Ramos (cell line): Measurements from ENCODE around the gene SNX12.

Source experiments
- in situ Hi-C: fragments of 300-500 bp; cut with MboI; formaldehyde crosslinking; loops from one replicate; pipeline ENCODE4 v1.14.3; 2022; ENCODE audit warnings: low sequenced_read_pairs; ENCODE audit not compliant: unreplicated experiment

SNX12 gene

GRCh38 chrX:71068044-71068918, at the start of gene SNX12:
TSS of gene SNX12 (minus strand) at chrX:71068334. CDS start at chrX:71068306, 28 bp downstream.
- in situ Hi-C loops = no loop called here

DNA sequence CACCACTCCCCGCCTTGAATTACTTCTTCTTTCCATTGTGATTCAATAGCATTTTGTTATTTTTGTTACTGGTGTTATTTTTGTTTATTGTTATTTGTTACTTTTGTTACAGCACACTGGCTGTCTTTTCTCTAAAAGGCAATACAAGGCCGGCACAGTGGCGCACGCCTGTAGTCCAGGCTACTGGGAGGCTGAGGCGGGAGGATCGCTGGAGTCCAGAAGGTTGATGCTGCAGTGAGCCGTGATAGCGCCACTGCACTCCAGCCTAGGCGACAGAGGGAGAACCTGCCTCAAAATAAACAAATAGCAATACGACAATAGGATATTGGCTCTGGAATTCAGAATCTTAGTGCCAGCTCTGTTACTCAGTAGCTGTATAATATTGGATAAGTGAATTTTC, 49.2 kb upstream of the SNX12 start:
- in situ Hi-C loops = no loop called here

GRCh38 chrX:71111921-71112431, 43.8 kb upstream of the SNX12 start:
- in situ Hi-C loops = no loop called here

DNA sequence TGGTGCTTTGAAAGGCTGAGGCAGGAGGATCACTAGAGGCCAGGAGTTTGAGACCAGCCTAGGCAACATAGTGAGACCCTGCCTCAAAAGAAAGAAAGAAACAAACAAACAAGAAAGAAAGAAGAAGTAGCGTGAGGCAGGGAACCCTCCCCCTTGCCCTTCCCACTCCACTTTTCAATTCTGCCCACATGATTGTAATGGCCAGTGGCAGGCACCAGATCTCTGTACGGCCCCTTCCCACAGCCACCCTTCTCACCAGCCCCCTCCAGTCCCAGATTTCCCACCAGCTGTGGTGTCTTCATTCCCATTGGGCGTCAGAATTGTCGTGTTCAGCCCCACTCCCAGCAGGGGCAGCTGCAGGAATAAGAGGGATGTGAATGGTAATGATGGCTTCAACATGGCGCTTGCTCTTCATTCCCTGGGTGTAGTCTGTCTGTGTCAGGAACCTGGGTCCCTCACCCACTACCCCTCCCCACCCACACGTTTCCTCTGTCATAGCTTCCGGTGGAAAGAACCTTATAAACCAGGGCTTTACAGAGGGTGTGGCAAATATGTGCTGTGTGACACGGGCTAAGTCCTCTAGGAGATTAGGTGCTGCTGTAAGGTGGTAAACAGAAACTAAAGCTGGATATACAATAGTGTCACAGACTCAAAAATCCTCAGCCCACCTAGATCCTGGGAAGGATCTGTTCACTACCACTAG, 43.2 kb upstream of the SNX12 start, which contains the start of gene IL2RG:
Gene IL2RG, minus strand, starts transcription at position 437 of the 703 bp plus-strand sequence. Its CDS starts 38 bp downstream, at position 399.
- in situ Hi-C loops = no loop called here

DNA sequence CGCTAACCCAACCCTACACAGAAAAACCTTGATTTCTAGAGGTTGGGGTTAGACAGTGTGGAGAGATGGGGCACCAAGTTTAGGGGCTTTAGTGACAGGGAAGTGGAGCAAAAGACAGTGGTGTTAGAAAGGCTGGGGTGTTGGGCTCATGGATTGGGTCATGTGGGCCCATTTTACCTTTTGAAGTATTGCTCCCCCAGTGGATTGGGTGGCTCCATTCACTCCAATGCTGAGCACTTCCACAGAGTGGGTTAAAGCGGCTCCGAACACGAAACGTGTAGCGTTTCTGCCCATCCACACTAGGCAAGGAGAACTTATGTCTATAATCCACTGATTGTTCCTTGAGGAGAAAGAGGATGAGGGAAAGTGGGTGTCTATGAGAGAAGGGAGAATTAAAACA, 40.9 kb upstream of the SNX12 start:
- in situ Hi-C loops = no loop called here

- in situ Hi-C loops = no loop called here
These were observed 39.7 kb upstream of the SNX12 start for GRCh38 chrX:71107762-71108360.

DNA sequence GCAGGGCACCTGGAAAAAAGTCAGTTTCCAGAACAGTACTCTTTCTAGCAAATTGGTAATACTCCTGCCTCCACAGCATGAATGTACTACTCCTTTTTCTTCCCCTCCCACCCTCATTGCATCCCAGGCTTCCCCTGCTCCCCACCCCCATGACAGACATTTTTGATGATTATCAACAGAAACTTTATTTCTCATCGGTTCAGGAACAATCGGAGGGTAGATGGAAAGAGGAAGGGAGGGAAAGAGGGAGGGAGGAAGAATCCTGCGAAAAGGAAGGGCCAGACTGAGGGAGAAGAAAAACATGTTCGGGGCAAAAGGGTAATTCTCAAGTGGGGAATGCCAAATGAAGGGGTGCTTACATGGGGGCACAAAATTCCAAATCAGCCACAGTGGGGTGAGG, 39.1 kb upstream of the SNX12 start:
- in situ Hi-C loops = no loop called here

- in situ Hi-C loops = no loop called here
These were observed 38.3 kb upstream of the SNX12 start, which contains the start of gene CXorf65 for GRCh38 chrX:71106427-71106826. TSS of gene CXorf65 (minus strand) at chrX:71106740. CDS start at chrX:71106556, 184 bp downstream.

DNA sequence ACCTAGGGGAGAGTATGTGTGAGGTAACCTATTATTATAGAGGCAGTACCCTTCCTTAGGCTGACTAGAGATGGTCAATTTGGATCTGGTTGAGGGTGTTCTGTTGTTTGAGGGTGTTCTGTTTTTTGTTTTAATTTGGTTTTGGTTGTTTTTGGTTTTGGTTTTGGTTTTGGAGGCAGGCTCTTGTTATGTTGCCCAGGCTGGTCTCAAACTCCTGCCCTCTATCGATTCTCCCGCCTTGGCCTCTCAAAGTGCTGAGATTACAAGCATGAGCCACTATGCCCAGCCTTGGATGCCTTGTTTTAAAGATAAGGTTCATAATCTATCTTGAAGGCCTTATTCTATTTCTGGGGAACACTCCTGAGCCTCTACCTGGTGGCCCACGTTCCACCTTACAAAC, 37.5 kb upstream of the SNX12 start:
- in situ Hi-C loops = no loop called here

GRCh38 chrX:71103110-71103983, 35.2 kb upstream of the SNX12 start:
- in situ Hi-C loops = no loop called here

DNA sequence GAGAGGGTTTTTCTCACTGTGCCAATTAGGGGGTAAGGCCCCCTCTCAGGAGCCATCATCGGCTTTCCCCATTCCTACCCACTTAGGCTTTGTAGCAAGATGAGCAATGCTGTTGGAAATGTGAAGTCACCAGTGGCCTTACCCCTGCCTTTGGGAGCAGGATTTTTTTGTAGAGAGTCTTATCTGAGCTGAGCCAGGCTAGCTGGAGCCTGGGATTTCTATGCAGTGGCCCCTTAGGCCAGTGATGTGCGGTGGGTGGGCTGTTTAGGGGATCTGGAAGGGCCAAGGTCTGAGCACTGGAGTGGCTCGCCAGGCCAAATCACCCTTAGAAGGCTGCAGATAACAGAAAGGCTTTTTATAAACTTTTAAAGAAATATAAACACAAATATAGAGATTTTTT, 34.2 kb upstream of the SNX12 start:
- in situ Hi-C loops = no loop called here

DNA sequence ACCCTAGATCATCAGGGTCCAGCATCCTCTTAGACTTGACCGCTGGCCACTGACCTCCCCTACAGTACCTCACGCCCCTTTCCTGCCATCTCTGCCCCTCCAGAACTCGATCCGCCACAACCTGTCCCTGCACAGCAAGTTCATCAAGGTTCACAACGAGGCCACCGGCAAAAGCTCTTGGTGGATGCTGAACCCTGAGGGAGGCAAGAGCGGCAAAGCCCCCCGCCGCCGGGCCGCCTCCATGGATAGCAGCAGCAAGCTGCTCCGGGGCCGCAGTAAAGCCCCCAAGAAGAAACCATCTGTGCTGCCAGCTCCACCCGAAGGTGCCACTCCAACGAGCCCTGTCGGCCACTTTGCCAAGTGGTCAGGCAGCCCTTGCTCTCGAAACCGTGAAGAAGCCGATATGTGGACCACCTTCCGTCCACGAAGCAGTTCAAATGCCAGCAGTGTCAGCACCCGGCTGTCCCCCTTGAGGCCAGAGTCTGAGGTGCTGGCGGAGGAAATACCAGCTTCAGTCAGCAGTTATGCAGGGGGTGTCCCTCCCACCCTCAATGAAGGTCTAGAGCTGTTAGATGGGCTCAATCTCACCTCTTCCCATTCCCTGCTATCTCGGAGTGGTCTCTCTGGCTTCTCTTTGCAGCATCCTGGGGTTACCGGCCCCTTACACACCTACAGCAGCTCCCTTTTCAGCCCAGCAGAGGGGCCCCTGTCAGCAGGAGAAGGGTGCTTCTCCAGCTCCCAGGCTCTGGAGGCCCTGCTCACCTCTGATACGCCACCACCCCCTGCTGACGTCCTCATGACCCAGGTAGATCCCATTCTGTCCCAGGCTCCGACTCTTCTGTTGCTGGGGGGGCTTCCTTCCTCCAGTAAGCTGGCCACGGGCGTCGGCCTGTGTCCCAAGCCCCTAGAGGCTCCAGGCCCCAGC, 32.7 kb upstream of the SNX12 start:
- in situ Hi-C loops = no loop called here

DNA sequence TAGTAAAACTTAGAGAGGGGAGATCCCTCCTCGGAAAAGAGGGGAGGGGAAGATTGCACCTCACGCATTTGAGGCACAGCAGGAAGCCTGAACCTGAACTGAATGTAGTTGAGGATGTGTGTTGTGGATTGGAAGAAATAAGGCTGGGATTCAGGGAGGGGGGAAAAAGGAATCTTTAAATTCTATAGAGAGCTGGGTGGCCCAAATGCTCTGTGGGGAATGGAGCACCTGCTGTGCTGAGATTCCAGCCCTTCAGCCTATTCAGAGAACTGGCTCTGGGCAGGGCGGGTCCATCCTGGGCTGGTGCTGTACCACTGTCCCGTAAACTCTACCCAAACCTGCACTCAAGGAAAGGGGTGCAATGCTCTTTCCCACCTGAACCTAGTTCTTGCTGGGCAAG, 31.6 kb upstream of the SNX12 start:
- in situ Hi-C loops = no loop called here

DNA sequence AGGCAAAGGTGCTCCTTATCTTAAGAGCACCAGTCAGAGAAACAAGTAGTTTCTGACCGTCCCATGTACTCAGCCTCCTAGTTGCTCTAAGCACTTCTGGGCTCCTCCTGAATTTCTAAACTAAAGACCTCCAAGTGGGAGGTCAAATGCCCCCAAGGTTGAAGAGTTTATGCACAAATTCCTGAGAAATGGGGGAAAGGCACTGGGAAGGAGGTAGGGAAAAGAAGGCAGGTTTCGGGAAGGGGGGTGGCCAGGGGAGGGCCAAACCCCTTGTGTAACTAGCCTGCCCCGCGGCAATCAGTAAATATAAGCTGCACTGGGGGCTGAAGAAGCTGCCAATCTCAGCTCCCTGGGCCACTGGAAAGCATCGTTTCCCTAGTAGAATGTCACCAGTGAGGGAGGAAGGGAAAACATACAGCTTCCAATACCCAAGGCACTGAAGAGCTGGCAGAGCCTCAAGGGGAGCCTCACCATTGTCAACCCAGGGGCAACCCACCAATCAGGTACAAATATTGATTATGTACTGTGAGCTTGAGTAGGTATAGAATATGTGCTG, 30.9 kb upstream of the SNX12 start:
- in situ Hi-C loops = no loop called here

DNA sequence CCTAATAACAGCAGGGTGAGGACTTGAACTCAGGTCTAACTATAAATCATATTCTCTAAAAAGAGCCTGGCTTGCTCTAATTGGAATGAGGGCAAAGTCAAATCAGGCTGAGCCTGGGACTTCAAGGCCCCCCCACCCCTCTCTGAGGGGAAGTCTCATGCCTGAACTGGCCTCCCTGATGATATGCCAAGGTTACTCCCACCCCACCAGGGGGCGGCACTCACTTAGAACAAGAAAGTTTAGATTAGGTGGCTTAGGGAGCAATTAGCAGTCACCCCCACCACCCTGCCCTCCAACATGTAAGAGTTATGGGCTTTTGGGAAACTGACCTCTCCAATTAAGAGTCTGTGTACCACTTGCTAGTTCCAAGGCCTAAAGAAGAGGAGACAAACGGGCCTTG, 30.2 kb upstream of the SNX12 start:
- in situ Hi-C loops = no loop called here

GRCh38 chrX:71096760-71097032, 28.6 kb upstream of the SNX12 start:
- in situ Hi-C loops = no loop called here

- in situ Hi-C loops = no loop called here
These were observed 28.0 kb upstream of the SNX12 start for GRCh38 chrX:71095981-71096759.

DNA sequence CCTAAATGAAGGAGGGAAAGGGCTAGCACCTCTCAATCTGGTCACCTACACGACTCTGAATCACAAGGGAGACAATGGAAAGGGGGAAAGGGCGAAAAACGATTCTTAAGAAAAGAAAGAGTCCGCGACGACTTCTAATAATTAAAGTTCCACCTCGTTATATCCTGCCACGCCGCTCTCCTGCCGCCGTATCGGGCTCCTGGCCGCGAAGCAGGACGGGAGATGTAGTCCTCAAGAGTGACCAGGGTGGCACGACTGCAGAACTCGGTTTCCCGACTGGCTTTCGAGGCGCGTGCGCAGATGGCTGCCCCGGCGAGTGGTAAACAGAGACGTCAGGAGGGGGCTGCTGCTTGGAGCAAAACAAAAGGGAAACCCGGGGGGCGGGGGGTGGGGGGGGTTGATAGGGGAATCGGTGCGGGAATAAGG, 27.4 kb upstream of the SNX12 start, which contains the start of gene FOXO4:
Gene FOXO4, plus strand, starts transcription at position 297 of the 426 bp plus-strand sequence. CDS start 678 bp downstream, outside the sequence.
- in situ Hi-C loops = no loop called here
